SK-N-SH (cell line): ENCODE data around the gene PLEKHG5. TPM values are rescaled to one million over a fixed set of nuclear protein-coding genes. Genes with fewer than 3 reads are reported as not detected.

Source experiments
- CTCF ChIA-PET: fragments of 300-600, 350-600 bp; formaldehyde crosslinking; extraction: SDS; loops from one replicate; lab custom pipeline; 2021; lab: Yijun Ruan, JAX
- POLR2A ChIA-PET: fragments of 350-600 bp; sonication (Branson Sonifier 250); formaldehyde crosslinking; extraction: SDS; loops from one replicate; lab custom pipeline; 2020; ENCODE audit warnings: antibody characterized with exemption, inconsistent platforms; lab: Yijun Ruan, JAX
- DNase-seq: peaks from one replicate; pipeline ENCODE4 v3.0.0; 2012
- H2AFZ ChIP-seq: fragments of 200-600 bp; sonication (generic); 2 replicates; pipeline ENCODE4 v1.8.1; 2016; ENCODE audit warnings: antibody characterized with exemption, mild to moderate bottlenecking, low read depth
- H3F3A ChIP-seq: fragments of 200-600 bp; sonication (generic); replicated peaks from 2 replicates; pipeline ENCODE3; 2016; ENCODE audit warnings: antibody characterized with exemption, mild to moderate bottlenecking; ENCODE audit not compliant: insufficient read depth
- H3K27ac ChIP-seq, 2 experiments: fragments of 200-500 bp in 1 of 2; fragments of 200-600 bp in 1 of 2; sonication (Bioruptor generic) in 1 of 2; sonication (generic), shearing (Covaris generic) in 1 of 2; 2 replicates each; pipeline versions ENCODE4 v1.5.1 to v1.6.1; 2014 to 2016; ENCODE audit warnings: low read depth in 2 of 2, inconsistent platforms in 1 of 2, low read length in 1 of 2, mild to moderate bottlenecking in 1 of 2, mixed read lengths in 1 of 2
- H3K27me3 ChIP-seq: fragments of 200-600 bp; sonication (generic), shearing (Covaris generic); 2 replicates; pipeline ENCODE4 v1.6.1; 2016; ENCODE audit warnings: mixed run types; ENCODE audit not compliant: insufficient read depth
- H3K36me3 ChIP-seq, 2 experiments: fragments of 200-500 bp in 1 of 2; fragments of 200-600 bp in 1 of 2; sonication (Bioruptor generic) in 1 of 2; sonication (generic) in 1 of 2; replicated peaks in 1 of 2; 2 replicates each; pipeline versions ENCODE3 to v1.5.1; 2014 to 2016; ENCODE audit warnings: low read length in 1 of 2, mild to moderate bottlenecking in 1 of 2; ENCODE audit not compliant: insufficient read depth in 2 of 2, control insufficient read depth in 1 of 2
- H3K4me1 ChIP-seq, 2 experiments: fragments of 200-500 bp in 1 of 2; fragments of 200-600 bp in 1 of 2; sonication (Bioruptor generic) in 1 of 2; sonication (generic), shearing (Covaris generic) in 1 of 2; 2 replicates each; pipeline versions ENCODE4 v1.5.1 to v1.6.1; 2014 to 2016; ENCODE audit warnings: low read depth in 1 of 2, low read length in 1 of 2, mixed run types in 1 of 2; ENCODE audit not compliant: insufficient read depth in 2 of 2, control insufficient read depth in 1 of 2
- H3K4me2 ChIP-seq: fragments of 200-600 bp; sonication (generic), shearing (Covaris generic); 2 replicates; pipeline ENCODE4 v1.6.1; 2017; ENCODE audit warnings: mixed run types
- H3K4me3 ChIP-seq, 2 experiments: fragments of 200-500 bp in 1 of 2; fragments of 200-600 bp in 1 of 2; sonication (Bioruptor generic) in 1 of 2; sonication (generic), shearing (Covaris generic) in 1 of 2; 2 replicates each; pipeline versions ENCODE4 v1.5.1 to v1.8.1; 2014 to 2016; ENCODE audit warnings: low read depth in 2 of 2, inconsistent platforms in 1 of 2, low read length in 1 of 2, mild to moderate bottlenecking in 1 of 2, mixed read lengths in 1 of 2, moderate library complexity in 1 of 2
- H3K79me2 ChIP-seq: fragments of 200-600 bp; sonication (generic); 2 replicates; pipeline ENCODE4 v1.8.1; 2017; ENCODE audit warnings: mild to moderate bottlenecking; ENCODE audit not compliant: insufficient read depth
- H3K9ac ChIP-seq: fragments of 200-600 bp; sonication (generic); 2 replicates; pipeline ENCODE4 v1.6.1; 2017; ENCODE audit warnings: mixed run types
- H3K9me2 ChIP-seq: fragments of 200-600 bp; sonication (generic); 2 replicates; pipeline ENCODE4 v1.6.1; 2017; ENCODE audit warnings: mixed run types
- H3K9me3 ChIP-seq: fragments of 200-600 bp; sonication (generic); 2 replicates; pipeline ENCODE4 v1.6.1; 2017; ENCODE audit warnings: mixed run types, mild to moderate bottlenecking, moderate library complexity
- H4K20me1 ChIP-seq: fragments of 200-600 bp; sonication (generic); 2 replicates; pipeline ENCODE4 v1.6.1; 2017; ENCODE audit warnings: mild to moderate bottlenecking, mixed run types; ENCODE audit not compliant: insufficient read depth
- EP300 ChIP-seq, 2 experiments: IDR thresholded peaks; 2 replicates each; pipeline versions ENCODE4 v1.4.0 to v1.6.1; 2012; ENCODE audit warnings: borderline replicate concordance in 1 of 2, low read depth in 1 of 2, low read length in 1 of 2
- FOXM1 ChIP-seq: IDR thresholded peaks from 2 replicates; pipeline ENCODE4 v1.4.0; 2012; ENCODE audit warnings: low read depth, mild to moderate bottlenecking
- GATA2 ChIP-seq: sonication (generic); formaldehyde crosslinking; IDR thresholded peaks from 2 replicates; pipeline ENCODE4 v1.5.0; 2020; ENCODE audit warnings: mild to moderate bottlenecking, missing genetic modification reagents
- JUND ChIP-seq: IDR thresholded peaks from 2 replicates; pipeline ENCODE4 v1.4.0; 2012
- MEF2A ChIP-seq: IDR thresholded peaks from 2 replicates; pipeline ENCODE4 v1.4.0; 2012; ENCODE audit warnings: low read depth, borderline replicate concordance
- MXI1 ChIP-seq: IDR thresholded peaks from 2 replicates; pipeline ENCODE4 v1.6.1; 2012; ENCODE audit warnings: mild to moderate bottlenecking, low read depth, low read length, improper control_type of control experiment
- NRF1 ChIP-seq: IDR thresholded peaks from 2 replicates; pipeline ENCODE4 v1.6.1; 2012; ENCODE audit warnings: low read depth, mild to moderate bottlenecking, low read length
- POLR2AphosphoS5 ChIP-seq: IDR thresholded peaks from 2 replicates; pipeline ENCODE4 v1.6.1; 2012; ENCODE audit warnings: low read depth, low read length
- RAD21 ChIP-seq: IDR thresholded peaks from 2 replicates; pipeline ENCODE4 v1.6.1; 2012; ENCODE audit warnings: mild to moderate bottlenecking, low read length
- RCOR1 ChIP-seq: fragments of 150-350 bp; IDR thresholded peaks from 2 replicates; pipeline ENCODE4 v1.6.1; 2017; ENCODE audit warnings: antibody characterized with exemption, low read length
- TCF12 ChIP-seq: IDR thresholded peaks from 2 replicates; pipeline ENCODE4 v1.4.0; 2012
- WGBS: methylation state at CpG from one replicate; pipeline ENCODE4 v1.1.6; 2017; ENCODE audit warnings: low lambda C conversion rate; 5-methylcytosine and 5-hydroxymethylcytosine counted together
- polyA plus RNA-seq, 3 experiments: library from polyadenylated mRNA; depleted of rRNA; stranded (reverse); fragments of >200 nt; gene quantifications; 2 replicates each; pipeline ENCODE4 v1.2.3, GENCODE V29; 2012
- TF ChIP-seq, protein P1 (sequence below): IDR thresholded peaks from 2 replicates; pipeline ENCODE4 v1.4.0; 2012; ENCODE audit warnings: low read depth, borderline replicate concordance
- TF ChIP-seq, protein P2 (sequence below): IDR thresholded peaks from 2 replicates; pipeline ENCODE4 v1.6.1; 2012; ENCODE audit warnings: mild to moderate bottlenecking, low read depth, low read length, moderate library complexity
- TF ChIP-seq, protein P3 (sequence below): IDR thresholded peaks from 2 replicates; pipeline ENCODE4 v1.4.0; 2012; ENCODE audit warnings: low read depth
- TF ChIP-seq, protein P4 (sequence below): fragments of 150-350 bp; IDR thresholded peaks from 2 replicates; pipeline ENCODE4 v1.6.1; 2017; ENCODE audit warnings: antibody characterized with exemption, low read length, low read depth, borderline replicate concordance
- TF ChIP-seq, protein P5 (sequence below): fragments of 200-600 bp; sonication (generic); IDR thresholded peaks from 2 replicates; pipeline ENCODE4 v1.6.1; 2017; ENCODE audit warnings: antibody characterized with exemption, mild to moderate bottlenecking, moderate library complexity

Gene PLEKHG5
- polyA plus RNA-seq, 1 of the 3 experiments (the other 2 are of a cell fraction), result 14.9 TPM

DNA sequence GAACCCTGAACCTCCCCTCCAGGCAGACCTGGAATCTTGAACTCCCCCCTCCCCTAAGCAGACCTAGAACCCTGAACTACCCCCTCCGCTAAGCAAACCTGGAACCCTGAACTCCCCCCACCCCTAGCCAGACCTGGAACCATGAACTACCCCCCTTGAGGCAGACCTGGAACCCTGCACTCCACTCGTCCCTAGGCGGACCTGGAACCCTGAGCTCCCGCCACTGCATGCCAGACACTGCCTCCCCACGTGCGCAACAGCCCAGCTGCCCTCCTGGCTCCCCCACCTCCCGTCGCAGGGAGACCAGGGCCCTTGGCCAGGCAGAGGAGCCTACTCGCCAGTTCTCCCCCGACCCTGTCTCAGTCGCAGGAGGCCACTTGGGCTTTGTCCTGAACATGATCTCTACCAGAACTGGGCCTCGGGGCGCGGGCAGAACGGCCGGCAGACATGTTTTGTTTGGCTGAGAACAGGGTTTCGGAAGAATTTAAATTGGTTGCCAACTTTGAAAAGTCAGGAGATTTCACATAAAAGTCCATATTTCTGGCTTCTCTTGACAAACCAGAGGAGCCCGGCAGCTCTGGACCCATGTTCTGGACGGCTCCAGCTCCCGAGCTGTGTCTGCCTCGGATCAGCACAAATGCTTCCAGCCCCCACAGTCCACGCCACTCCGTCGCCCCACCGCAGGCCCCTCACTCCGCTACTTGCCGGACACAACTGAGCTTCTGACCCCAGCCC lies 9.2 kb upstream of the PLEKHG5 start:
- no peak overlapping the region for H3K4me2 ChIP-seq
- H3K9me2 ChIP-seq, result no peaks in the 10 kb centered on the region
- no peak for TF ChIP-seq TCF12
- TF ChIP-seq, protein P1, sequence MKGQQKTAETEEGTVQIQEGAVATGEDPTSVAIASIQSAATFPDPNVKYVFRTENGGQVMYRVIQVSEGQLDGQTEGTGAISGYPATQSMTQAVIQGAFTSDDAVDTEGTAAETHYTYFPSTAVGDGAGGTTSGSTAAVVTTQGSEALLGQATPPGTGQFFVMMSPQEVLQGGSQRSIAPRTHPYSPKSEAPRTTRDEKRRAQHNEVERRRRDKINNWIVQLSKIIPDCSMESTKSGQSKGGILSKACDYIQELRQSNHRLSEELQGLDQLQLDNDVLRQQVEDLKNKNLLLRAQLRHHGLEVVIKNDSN, result no peak
- no peak for TF ChIP-seq MEF2A
- no peak for TF ChIP-seq GATA2 (CRISPR knock-in tag)
- TF ChIP-seq RAD21, result no peak
- TF ChIP-seq, protein P2, sequence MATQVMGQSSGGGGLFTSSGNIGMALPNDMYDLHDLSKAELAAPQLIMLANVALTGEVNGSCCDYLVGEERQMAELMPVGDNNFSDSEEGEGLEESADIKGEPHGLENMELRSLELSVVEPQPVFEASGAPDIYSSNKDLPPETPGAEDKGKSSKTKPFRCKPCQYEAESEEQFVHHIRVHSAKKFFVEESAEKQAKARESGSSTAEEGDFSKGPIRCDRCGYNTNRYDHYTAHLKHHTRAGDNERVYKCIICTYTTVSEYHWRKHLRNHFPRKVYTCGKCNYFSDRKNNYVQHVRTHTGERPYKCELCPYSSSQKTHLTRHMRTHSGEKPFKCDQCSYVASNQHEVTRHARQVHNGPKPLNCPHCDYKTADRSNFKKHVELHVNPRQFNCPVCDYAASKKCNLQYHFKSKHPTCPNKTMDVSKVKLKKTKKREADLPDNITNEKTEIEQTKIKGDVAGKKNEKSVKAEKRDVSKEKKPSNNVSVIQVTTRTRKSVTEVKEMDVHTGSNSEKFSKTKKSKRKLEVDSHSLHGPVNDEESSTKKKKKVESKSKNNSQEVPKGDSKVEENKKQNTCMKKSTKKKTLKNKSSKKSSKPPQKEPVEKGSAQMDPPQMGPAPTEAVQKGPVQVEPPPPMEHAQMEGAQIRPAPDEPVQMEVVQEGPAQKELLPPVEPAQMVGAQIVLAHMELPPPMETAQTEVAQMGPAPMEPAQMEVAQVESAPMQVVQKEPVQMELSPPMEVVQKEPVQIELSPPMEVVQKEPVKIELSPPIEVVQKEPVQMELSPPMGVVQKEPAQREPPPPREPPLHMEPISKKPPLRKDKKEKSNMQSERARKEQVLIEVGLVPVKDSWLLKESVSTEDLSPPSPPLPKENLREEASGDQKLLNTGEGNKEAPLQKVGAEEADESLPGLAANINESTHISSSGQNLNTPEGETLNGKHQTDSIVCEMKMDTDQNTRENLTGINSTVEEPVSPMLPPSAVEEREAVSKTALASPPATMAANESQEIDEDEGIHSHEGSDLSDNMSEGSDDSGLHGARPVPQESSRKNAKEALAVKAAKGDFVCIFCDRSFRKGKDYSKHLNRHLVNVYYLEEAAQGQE, result no peak
- TF ChIP-seq FOXM1, result no peak
- TF ChIP-seq MXI1, result no peak
- TF ChIP-seq POLR2AphosphoS5, result no peak
- TF ChIP-seq JUND, result no peak
- TF ChIP-seq, protein P3, sequence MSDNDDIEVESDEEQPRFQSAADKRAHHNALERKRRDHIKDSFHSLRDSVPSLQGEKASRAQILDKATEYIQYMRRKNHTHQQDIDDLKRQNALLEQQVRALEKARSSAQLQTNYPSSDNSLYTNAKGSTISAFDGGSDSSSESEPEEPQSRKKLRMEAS, result no peak
- no peak for TF ChIP-seq RCOR1
- TF ChIP-seq, protein P4, sequence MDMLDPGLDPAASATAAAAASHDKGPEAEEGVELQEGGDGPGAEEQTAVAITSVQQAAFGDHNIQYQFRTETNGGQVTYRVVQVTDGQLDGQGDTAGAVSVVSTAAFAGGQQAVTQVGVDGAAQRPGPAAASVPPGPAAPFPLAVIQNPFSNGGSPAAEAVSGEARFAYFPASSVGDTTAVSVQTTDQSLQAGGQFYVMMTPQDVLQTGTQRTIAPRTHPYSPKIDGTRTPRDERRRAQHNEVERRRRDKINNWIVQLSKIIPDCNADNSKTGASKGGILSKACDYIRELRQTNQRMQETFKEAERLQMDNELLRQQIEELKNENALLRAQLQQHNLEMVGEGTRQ, result no peak
- TF ChIP-seq EP300 (IDR thresholded peaks at IDR 0.05; ENCODE audit: borderline replicate concordance in 1 of 2, low read depth in 1 of 2, low read length in 1 of 2), result no peak
- no peak for TF ChIP-seq NRF1
- TF ChIP-seq, protein P5, sequence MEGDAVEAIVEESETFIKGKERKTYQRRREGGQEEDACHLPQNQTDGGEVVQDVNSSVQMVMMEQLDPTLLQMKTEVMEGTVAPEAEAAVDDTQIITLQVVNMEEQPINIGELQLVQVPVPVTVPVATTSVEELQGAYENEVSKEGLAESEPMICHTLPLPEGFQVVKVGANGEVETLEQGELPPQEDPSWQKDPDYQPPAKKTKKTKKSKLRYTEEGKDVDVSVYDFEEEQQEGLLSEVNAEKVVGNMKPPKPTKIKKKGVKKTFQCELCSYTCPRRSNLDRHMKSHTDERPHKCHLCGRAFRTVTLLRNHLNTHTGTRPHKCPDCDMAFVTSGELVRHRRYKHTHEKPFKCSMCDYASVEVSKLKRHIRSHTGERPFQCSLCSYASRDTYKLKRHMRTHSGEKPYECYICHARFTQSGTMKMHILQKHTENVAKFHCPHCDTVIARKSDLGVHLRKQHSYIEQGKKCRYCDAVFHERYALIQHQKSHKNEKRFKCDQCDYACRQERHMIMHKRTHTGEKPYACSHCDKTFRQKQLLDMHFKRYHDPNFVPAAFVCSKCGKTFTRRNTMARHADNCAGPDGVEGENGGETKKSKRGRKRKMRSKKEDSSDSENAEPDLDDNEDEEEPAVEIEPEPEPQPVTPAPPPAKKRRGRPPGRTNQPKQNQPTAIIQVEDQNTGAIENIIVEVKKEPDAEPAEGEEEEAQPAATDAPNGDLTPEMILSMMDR, result no peak
- TF ChIP-seq, all 33 proteins: peak for 0
- H3K79me2 ChIP-seq, result peaks cover 7% of the 10 kb centered on the region; the same call in 1 of the 2 replicates
- H3K27ac ChIP-seq, result no peak overlapping the region; a peak in 1 of 4 replicates
- H3K4me3 ChIP-seq, result no peak overlapping the region
- ChIA-PET CTCF (interaction anchor here (0.6 to 17.4 kb wide), 8 partner anchors 11 to 254 kb away, joined by 3 to 211 read pairs (median 5); partner anchors contain the start of genes NOL9, PLEKHG5 and TAS1R1), POLR2A (interaction anchor here (0.8 kb wide), 1 partner anchor 8 kb away, joined by 3 read pairs; no protein-coding TSS in a partner anchor)
- H3F3A ChIP-seq, result no peaks in the 10 kb centered on the region
- H3K9ac ChIP-seq, result no peak overlapping the region
- H3K4me1 ChIP-seq, result peaks cover 0 to 76% of the 10 kb centered on the region in 2 experiments; a peak in 2 of 4 replicates
- H3K9me3 ChIP-seq, result no peaks in the 10 kb centered on the region
- peak; percentile 33 for DNase-seq
- no peaks in the 10 kb centered on the region for H3K27me3 ChIP-seq
- no peak overlapping the region; the same call in 1 of the 2 replicates for H2AFZ ChIP-seq
- H3K36me3 ChIP-seq, result no peaks in the 10 kb centered on the region
- H4K20me1 ChIP-seq, result no peaks in the 10 kb centered on the region
- WGBS, result 86% methylated on average over 24 of the region's 27 CpGs
